Measurements from ENCODE around the gene ASPSCR1.
"Not testable (repeated sequence)": the region's sequence is repeated elsewhere in the genome, so short reads cannot be mapped to it uniquely, and the experiment has no call there.

ASPSCR1 gene

DNA sequence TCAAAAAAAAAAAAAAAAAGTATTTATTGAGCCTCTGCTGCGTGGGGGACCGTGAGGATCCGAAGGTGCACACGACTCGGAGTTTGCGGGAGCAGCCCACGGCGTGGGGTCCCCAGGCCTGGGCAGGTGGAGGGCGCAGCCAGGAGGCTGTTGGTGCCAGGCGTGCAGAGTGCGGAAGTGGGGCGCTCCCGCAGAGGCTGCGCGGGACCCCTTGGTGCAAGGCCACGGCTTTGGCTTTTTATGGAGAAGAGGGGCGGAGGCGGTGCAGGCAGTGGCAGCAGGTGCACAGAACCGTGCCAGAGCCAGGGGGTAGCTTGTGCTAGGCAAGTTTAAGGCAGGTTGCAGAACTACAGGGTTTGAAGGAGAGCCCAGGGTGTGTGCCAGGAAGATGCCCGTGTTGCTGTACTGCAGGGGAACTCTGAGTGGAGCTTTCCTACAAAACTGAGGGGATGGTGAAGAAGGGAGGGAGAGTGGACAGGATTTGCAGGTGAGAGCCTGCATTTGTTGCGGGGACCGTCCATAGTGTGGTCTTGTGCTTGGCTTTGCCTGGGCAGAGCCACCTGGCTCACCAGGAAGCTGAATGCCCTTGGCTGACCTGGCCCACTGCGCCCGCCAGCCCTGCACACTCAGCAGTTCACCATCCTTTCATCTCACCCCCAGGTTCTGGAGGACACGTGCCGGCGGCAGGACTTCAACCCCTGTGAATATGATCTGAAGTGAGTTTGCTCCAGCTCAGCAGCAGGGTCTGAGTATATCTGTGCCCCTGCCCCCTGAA lies 1.3 kb downstream of the ASPSCR1 start:
- no peak for DNase-seq (ENCODE audit: low read depth in 4 of 4, low spot score in 1 of 4)

GRCh38 chr17:81980122-81980521 lies 2.7 kb downstream of the ASPSCR1 start:
- DNase-seq (ENCODE audit: low read depth in 4 of 4, low spot score in 1 of 4) = no peak

DNA sequence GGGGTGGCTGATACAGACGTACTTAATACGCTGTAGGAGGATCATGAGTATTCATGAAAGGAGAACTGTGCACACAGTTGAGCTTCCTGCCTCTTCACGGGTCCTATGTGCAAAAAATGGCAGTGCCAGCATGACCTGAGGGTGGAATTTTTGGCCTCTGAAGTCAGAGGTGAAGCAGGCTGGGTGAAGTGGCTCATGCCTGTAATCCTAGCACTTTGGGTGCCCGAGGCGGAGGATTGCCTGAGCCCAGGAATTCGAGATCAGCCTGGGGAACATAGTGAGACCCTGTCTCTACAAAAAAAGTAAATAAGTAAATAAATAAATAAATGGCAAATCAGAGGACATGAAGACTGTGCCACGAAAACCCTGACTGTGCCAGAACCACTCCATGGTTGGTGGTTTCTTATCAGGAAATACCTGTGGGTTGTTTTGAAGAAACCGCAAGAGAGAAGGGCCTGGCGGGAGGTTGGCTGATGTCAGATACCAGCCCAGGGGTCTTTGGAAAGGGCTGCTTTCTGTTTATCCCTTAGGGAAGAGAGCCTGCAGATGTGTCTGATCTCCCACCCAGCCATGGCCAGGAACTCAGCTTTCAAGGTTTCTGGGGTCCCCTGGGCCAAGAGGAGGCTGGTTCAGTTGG lies 3.4 kb downstream of the ASPSCR1 start:
- no peak for DNase-seq (ENCODE audit: low read depth in 4 of 4, low spot score in 1 of 4)

DNA sequence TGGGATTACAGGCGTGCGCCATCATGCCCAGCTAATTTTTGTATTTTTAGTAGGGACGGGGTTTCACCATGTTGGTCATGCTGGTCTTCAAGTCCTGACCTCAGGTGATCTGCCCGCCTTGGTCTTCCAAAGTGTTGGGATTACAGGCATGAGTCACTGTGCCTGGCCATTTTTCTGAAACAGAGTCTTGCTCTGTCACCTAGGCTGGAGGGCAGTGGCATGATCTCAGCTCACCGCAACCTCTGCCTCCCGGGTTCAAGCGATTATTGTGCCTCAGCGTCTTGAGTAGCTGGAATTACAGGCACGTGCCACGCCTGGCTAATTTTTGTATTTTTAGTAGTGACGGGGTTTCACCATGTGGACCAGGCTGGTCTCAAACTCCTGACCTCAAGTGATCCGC lies 4.1 kb downstream of the ASPSCR1 start:
- not testable (repeated sequence) for DNase-seq (ENCODE audit: low read depth in 4 of 4, low spot score in 1 of 4)

DNA sequence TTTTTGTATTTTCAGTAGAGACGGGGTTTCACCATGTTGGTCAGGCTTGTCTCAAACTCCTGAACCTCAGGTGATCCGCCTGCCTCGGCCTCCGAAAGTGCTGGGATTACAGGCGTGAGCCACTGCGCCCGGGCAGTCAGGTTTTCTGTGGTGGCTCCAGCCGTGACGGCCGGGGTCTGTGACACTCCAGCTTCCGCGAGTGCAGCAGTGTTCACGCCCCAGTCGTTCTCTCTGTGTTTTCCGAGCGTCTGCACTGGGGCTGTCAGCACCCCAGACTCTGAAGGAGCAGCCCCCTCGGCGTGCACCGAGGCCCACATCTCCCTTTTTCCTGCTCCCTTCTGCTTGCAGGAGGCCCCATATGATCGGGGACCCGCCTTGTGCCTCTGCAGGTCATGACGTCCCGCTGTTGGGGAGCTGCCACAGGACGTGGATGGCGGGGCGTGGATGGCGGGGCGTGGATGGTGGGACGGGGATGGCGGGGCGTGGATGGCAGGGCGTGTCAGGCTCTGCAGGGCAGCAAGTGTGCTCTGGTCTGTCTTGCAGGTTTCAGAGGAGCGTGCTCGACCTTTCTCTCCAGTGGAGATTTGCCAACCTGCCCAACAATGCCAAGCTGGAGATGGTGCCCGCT lies 5.7 kb downstream of the ASPSCR1 start:
- DNase-seq (ENCODE audit: low read depth in 4 of 4, low spot score in 1 of 4) = no peak

DNA sequence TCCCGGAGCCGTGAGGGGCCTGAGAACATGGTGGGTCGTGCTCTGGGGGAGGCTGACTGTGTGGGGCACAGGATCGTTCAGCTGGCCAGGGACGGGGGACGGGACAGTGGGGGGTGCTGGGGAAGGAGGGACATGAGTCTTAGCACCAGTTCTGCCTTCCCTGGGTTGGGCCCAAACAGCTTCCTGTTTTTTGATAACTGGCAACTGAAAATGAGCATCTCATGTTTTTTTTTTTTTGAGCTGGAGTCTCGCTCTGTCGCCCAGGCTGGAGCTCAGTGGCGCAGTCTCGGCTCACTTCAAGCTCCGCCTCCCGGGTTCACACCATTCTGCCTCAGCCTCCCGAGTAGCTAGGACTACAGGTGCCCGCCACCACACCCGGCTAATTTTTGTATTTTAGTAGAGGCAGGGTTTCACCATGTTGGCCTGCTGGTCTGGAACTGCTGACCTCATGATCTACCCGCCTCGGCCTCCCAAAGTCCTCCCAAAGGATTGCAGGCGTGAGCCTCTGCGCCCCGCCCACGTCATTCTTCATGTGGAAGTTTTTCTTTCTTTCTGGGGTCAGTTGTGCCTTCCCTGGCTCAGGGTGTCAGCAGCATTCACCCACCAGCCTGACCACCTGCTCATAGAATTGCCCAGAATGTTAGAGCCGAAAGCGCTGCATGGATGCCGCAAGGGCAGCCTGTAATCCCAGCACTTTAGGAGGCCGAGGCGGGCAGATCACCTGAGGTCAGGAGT lies 6.4 kb downstream of the ASPSCR1 start:
- DNase-seq (ENCODE audit: low read depth in 4 of 4, low spot score in 1 of 4) = no peak

DNA sequence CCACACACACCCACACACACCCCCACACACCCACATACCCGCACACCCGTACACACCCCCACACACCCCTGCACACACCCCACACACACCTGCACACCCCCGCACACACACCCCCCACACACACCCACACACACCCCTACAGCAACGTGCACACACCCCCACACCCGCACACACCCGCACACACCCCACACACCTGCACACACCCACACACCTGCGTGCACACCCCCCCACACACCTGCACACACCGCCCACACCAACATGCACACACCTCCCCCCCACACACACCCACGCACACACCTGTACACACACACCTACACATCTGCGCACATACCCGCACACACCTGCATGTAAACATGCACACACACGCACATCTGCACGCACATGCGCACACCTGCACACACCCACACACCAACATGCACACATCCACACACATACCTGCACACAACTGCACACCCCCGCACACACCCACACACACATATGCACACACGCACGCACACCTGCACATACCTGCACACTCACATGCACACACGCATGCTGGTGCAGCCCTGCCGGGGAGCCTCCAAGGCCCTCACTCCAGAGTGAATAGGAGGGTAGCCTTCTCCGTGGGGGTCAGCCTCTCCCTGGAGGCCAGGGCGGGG lies 7.5 kb downstream of the ASPSCR1 start:
- DNase-seq (ENCODE audit: low read depth in 4 of 4, low spot score in 1 of 4) = no peak

- DNase-seq (ENCODE audit: low read depth in 4 of 4, low spot score in 1 of 4) = no peak
Observed at GRCh38 chr17:81986606-81987005, 9.2 kb downstream of the ASPSCR1 start.

DNA sequence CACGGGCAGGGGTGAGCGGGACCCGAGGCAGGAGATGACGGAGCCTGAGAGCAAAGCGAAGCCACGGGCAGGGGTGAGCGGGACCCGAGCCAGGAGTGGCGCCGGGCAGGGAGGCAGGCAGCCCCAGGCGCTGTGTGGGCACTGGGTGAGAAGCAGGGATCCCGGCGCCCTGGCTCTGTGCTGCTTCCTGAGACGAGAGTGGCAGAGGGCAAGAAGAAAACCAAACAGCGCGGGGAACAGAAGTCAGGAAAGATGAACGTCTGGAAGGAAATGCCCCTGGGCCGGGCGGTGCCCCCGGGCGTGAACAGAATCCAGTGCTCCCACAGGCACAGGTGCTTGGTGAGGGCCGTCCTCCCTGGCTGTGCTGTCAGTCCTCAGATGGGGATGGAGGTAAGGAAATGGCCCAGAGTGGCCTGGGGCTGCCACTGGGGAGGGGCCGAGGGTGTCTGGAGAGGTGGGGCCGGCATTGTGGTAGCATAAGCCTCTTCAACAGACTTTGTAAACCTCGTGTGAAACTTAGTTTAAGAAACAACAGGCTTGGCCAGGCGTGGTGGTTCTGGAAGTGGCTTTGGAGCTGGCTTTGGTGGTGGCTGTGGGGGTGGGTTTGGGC lies 9.8 kb downstream of the ASPSCR1 start:
- DNase-seq (ENCODE audit: low read depth in 4 of 4, low spot score in 1 of 4) = no peak

GRCh38 chr17:81990836-81991683 lies 13.6 kb downstream of the ASPSCR1 start:
- DNase-seq (ENCODE audit: low read depth in 4 of 4, low spot score in 1 of 4) = no peak

GRCh38 chr17:81991684-81992305 lies 14.4 kb downstream of the ASPSCR1 start:
- DNase-seq (ENCODE audit: low read depth in 4 of 4, low spot score in 1 of 4) = no peak

DNA sequence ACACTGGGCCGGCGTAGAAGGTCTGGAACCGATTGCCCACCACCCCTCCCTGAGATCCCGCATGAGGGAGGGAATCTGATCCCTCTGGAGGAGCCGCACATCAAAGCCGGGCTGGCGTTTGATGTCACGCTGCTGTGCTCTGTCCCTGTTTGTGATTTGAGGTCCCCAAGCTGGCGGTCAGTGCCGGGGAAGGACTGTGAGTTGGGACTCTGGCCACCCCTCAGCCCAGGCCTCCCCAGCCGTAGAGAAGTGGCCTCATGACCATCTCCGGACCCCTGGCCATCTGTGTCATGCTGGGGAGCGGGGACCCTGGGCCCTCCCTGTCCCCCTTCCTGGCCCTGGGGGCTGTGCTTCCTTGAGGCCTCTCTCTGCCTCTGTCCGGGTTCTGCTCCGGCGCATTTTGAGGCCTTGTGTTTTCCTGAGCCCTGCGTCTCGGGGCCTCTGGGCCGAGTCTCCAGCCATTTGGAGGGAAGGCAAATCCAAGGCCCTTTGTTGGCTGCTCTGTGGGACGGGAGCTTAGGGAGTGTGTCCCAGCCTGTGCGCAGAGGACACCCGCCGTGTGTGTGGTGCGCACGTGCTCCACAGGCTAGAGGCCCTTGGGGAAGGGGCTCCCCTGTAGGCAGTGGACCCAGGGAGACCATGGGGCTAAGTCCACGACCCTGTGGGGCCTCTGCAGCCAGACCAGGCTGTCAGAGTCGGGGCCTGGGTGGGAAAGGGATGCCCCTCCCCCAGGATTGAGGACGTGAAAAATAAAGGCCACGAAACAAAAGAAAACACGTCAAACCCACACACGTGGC lies 15.1 kb downstream of the ASPSCR1 start:
- no peak for DNase-seq (ENCODE audit: low read depth in 4 of 4, low spot score in 1 of 4)

GRCh38 chr17:81993729-81994592 lies 16.5 kb downstream of the ASPSCR1 start:
- no peak for DNase-seq (ENCODE audit: low read depth in 4 of 4, low spot score in 1 of 4)

DNA sequence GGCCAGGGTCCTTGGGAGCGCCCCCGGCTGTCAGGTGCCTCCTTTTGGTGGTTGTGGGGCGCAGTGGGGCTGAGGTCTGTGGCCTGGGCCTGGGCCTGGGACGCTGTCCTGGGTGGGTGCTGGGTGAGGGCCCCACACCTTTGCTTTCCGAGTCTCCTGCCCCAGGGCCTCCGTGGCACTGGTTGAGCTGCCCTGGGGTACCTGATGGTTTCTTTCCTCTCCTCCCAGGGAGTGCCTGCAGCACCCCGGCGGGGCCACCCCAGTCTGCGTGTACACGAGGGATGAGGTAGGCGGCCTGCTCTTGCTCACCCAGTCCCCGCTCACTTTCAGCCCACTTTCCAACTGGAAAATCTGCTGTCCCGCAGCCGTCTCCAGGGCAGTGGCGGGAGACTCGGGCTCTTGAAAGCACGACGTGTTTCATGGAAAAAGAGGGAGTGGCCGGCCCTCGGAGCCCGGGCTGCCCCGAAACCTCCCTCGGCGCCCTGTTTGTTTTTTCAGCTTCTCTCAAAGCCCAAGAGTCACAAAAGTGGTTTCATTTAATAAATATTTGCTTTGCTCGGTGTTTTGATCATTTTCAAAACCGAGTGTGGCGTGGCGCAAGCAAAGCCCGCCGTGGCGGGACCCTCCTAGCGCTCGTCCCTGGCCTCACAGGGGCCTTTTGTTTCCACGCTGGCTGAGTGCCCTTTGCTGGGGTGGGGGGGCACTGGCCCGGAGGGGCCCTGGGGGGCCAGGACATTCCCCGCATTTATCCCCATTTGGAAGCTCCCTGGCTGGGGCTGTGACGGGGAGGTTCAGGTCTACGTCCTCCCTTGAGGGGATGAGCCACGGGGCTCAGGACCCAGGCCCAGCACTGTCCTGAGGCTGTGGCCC lies 17.4 kb downstream of the ASPSCR1 start:
- no peak for DNase-seq (ENCODE audit: low read depth in 4 of 4, low spot score in 1 of 4)

- DNase-seq (ENCODE audit: low read depth in 4 of 4, low spot score in 1 of 4) = no peak
Observed at GRCh38 chr17:81995463-81996231, 18.2 kb downstream of the ASPSCR1 start.

DNA sequence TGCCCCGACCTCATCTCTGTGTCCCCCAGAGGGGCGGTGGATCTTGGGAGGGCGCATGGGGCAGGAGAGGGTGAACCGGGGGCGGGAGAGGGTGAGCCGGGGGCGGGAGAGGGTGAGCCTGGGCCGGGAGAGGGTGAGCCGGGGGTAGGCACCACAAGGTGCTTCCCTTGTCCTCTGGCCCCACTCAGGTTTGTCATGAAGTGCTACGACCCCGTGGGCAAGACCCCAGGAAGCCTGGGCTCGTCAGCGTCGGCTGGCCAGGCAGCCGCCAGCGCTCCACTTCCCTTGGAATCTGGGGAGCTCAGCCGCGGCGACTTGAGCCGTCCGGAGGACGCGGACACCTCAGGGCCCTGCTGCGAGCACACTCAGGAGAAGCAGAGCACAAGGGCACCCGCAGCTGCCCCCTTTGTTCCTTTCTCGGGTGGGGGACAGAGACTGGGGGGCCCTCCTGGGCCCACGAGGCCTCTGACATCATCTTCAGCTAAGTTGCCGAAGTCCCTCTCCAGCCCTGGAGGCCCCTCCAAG lies 18.9 kb downstream of the ASPSCR1 start:
- no peak for DNase-seq (ENCODE audit: low read depth in 4 of 4, low spot score in 1 of 4)
